LNCaP clone FGC (cell line): ENCODE data around the gene KDM5A.
"Not testable (repeated sequence)": the region's sequence is repeated elsewhere in the genome, so short reads cannot be mapped to it uniquely, and the experiment has no call there.

Experiments used
- DNase-seq: peaks from one replicate; pipeline ENCODE4 v3.0.0-alpha.2; 2011; ENCODE audit warnings: low read depth
- H3K4me3 ChIP-seq: 2 replicates; pipeline ENCODE4 v1.5.1; 2011; ENCODE audit warnings: mild to moderate bottlenecking, low read depth, low read length, control low read depth
- CTCF ChIP-seq: IDR thresholded peaks from 2 replicates; pipeline ENCODE4 v1.5.1; 2012; ENCODE audit warnings: mild to moderate bottlenecking; ENCODE audit not compliant: control insufficient read depth, insufficient read depth; ENCODE audit errors: extremely low read depth

Gene KDM5A

GRCh38 chr12:238736-239398, 150.3 kb downstream of the KDM5A start:
- TF ChIP-seq CTCF = no peak
- no peak for DNase-seq
- no peak overlapping the region for H3K4me3 ChIP-seq

GRCh38 chr12:238116-238515, 151.0 kb downstream of the KDM5A start:
- no peak overlapping the region for H3K4me3 ChIP-seq
- DNase-seq = no peak
- TF ChIP-seq CTCF = no peak

- no peak overlapping the region for H3K4me3 ChIP-seq
Measured at GRCh38 chr12:237026-237815, 151.9 kb downstream of the KDM5A start.

GRCh38 chr12:236445-236844, 152.7 kb downstream of the KDM5A start:
- no peak overlapping the region for H3K4me3 ChIP-seq
- DNase-seq = no peak
- no peak for TF ChIP-seq CTCF

More at GRCh38 chr12:237026-237815, 151.9 kb downstream of the KDM5A start:
- no peak for TF ChIP-seq CTCF
- no peak for DNase-seq

- H3K4me3 ChIP-seq, DNase-seq: not testable (repeated sequence)
Measured at GRCh38 chr12:235967-236366, 153.2 kb downstream of the KDM5A start.

- TF ChIP-seq CTCF = no peak
- no peak for DNase-seq
Measured at GRCh38 chr12:234891-235415, 154.2 kb downstream of the KDM5A start.

GRCh38 chr12:234019-234418, 155.1 kb downstream of the KDM5A start:
- DNase-seq = no peak
- no peak for TF ChIP-seq CTCF

More at GRCh38 chr12:234891-235415, 154.2 kb downstream of the KDM5A start:
- no peak overlapping the region for H3K4me3 ChIP-seq

More at GRCh38 chr12:234019-234418, 155.1 kb downstream of the KDM5A start:
- no peak overlapping the region for H3K4me3 ChIP-seq
